Chondrocyte (in vitro differentiated cells): ENCODE data around the gene PGM2. TPM values are rescaled to one million over a fixed set of nuclear protein-coding genes. Genes with fewer than 3 reads are reported as not detected.

Experiments
- DNase-seq: peaks from one replicate; pipeline ENCODE4 v3.0.0; 2021; ENCODE audit warnings: mixed read lengths, low spot score
- H3K27ac Mint-ChIP-seq: one replicate; pipeline ENCODE4 v1.8.0; 2021; ENCODE audit warnings: mild to moderate bottlenecking, moderate library complexity, mixed read lengths; ENCODE audit not compliant: unreplicated experiment
- H3K27me3 Mint-ChIP-seq: 2 replicates; pipeline ENCODE4 v1.8.0; 2021; ENCODE audit warnings: low read depth, mixed read lengths
- H3K36me3 Mint-ChIP-seq: 2 replicates; pipeline ENCODE4 v1.8.0; 2021; ENCODE audit warnings: low read depth, mixed read lengths
- H3K4me1 Mint-ChIP-seq: 2 replicates; pipeline ENCODE4 v1.8.0; 2021; ENCODE audit warnings: low read depth, mild to moderate bottlenecking, mixed read lengths
- H3K4me3 Mint-ChIP-seq: one replicate; pipeline ENCODE4 v1.8.0; 2021; ENCODE audit warnings: mild to moderate bottlenecking, moderate library complexity, mixed read lengths; ENCODE audit not compliant: unreplicated experiment
- H3K9me3 Mint-ChIP-seq: 2 replicates; pipeline ENCODE4 v1.8.0; 2021; ENCODE audit warnings: low read depth, mixed read lengths
- total RNA-seq: library from RNA; stranded (reverse); gene quantifications from 3 replicates; pipeline ENCODE4 v1.2.1, GENCODE V29; 2021
- TF ChIP-seq, protein P1 (sequence below): fragments of 200-600 bp; sonication (generic); IDR thresholded peaks from 2 replicates; pipeline ENCODE4 v1.5.0; 2021; ENCODE audit warnings: antibody characterized with exemption, mild to moderate bottlenecking, moderate library complexity

The PGM2 gene
- total RNA-seq, 1 donor from 2014 or later: 26.4 TPM

DNA sequence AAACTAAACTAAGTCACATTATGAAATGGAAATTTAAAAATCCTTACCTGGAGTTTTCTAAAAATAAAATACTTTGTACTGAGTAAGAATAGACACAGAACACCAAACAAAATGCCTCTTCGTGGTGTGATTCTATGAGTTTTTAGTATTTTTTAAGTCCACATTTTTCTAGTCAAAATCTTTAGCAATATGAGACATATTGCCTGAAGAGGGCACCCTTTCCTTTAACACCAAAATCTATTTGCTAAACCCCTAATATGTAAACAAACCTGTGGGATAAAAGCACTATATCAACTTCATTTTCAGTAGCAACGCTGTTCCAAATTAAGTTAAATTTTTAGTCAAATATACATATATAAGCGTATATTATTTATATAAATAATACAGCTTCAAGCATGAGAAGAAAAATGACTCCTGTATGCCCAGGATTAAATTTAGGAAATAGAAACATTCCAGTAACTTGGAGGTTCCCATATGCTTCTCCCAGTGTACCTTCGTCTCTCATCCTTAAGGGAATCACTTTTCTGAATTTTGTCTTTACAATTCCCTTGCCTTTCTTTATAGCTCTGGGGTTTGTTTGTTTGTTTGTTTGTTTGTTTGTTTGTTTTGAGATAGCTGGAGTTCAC, 23.0 kb upstream of the PGM2 start:
- Mint-ChIP-seq H3K4me3 (no peak overlapping the region), H3K27me3 (no peaks in the 10 kb centered on the region), H3K27ac (no peak overlapping the region), H3K36me3 (no peaks in the 10 kb centered on the region), H3K4me1 (peaks cover 3% of the 10 kb centered on the region), H3K9me3 (no peaks in the 10 kb centered on the region)
- TF ChIP-seq, protein P1, sequence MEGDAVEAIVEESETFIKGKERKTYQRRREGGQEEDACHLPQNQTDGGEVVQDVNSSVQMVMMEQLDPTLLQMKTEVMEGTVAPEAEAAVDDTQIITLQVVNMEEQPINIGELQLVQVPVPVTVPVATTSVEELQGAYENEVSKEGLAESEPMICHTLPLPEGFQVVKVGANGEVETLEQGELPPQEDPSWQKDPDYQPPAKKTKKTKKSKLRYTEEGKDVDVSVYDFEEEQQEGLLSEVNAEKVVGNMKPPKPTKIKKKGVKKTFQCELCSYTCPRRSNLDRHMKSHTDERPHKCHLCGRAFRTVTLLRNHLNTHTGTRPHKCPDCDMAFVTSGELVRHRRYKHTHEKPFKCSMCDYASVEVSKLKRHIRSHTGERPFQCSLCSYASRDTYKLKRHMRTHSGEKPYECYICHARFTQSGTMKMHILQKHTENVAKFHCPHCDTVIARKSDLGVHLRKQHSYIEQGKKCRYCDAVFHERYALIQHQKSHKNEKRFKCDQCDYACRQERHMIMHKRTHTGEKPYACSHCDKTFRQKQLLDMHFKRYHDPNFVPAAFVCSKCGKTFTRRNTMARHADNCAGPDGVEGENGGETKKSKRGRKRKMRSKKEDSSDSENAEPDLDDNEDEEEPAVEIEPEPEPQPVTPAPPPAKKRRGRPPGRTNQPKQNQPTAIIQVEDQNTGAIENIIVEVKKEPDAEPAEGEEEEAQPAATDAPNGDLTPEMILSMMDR: peak; percentile 91
- no peak for DNase-seq

DNA sequence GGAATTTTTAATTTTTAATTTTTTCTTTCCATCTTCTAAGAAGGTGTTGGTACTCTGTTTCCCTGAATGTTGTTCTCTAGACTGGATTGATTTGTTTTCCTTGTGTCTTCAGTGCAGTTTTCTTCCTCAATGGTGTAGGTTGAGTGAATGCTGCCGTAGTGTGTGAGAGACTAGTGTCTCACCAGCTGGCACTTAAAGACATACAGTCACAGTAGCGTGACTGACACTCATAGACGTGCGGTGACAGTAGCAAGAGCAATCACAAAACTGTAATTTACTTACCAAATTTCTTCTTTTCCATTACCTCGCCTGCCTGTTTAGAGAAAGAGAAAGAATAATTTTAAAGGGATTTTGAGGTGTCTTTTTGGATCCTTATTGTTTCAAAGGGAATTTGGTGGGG, 21.4 kb upstream of the PGM2 start:
- no peaks in the 10 kb centered on the region for H3K36me3 Mint-ChIP-seq
- peaks cover 3% of the 10 kb centered on the region for H3K4me1 Mint-ChIP-seq
- H3K9me3 Mint-ChIP-seq: no peaks in the 10 kb centered on the region
- TF ChIP-seq, protein P1: no peak
- no peaks in the 10 kb centered on the region for H3K27me3 Mint-ChIP-seq
- no peak overlapping the region for H3K4me3 Mint-ChIP-seq
- no peak for DNase-seq
- no peak overlapping the region for H3K27ac Mint-ChIP-seq

DNA sequence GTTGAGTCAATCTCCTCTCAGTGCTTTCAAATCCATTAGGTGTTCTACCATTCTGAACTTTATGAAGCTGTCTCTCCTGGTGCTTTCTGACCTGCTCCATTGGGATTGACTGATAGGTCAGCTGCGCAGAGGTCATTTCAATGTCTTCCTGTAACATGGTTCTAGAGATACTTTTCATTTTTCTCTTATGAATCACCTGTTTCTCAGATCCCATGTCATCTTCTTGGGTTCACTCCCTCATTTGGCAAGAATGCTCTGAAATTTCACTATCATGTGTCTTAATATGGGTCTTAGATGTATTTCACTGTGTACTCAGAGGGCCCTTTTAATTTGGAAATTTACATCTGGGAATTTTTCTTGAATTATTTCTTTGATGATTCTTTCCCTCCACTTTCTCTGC, 13.8 kb upstream of the PGM2 start:
- Mint-ChIP-seq H3K27me3 (no peaks in the 10 kb centered on the region), H3K9me3 (no peaks in the 10 kb centered on the region), H3K4me3 (no peak overlapping the region), H3K36me3 (no peaks in the 10 kb centered on the region), H3K27ac (peak overlapping the region; percentile 47), H3K4me1 (peaks cover 6% of the 10 kb centered on the region)
- TF ChIP-seq, protein P1: no peak
- DNase-seq: no peak

DNA sequence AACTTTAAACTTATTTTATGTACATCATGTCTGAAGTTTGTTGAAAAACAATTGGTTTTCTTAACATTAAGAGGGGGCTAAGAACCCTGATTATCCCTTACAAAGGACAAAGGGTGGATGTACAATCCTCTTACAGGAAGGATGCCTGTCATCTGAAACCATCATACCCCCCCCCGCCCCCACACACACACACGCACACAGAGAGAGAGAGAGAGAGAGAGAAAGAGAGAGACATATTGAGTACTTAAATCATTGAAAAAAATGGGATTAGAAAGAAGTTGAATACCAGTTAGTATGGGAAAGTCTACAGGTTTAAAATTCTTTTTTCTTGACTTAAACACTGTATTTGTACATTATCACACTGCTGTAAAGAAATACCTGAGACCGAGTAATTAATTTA, 10.9 kb upstream of the PGM2 start:
- no peak overlapping the region for H3K4me3 Mint-ChIP-seq
- no peaks in the 10 kb centered on the region for H3K36me3 Mint-ChIP-seq
- H3K4me1 Mint-ChIP-seq: peaks cover 6% of the 10 kb centered on the region
- no peak for DNase-seq
- H3K27me3 Mint-ChIP-seq: no peaks in the 10 kb centered on the region
- no peak overlapping the region for H3K27ac Mint-ChIP-seq
- no peaks in the 10 kb centered on the region for H3K9me3 Mint-ChIP-seq
- TF ChIP-seq, protein P1: no peak

DNA sequence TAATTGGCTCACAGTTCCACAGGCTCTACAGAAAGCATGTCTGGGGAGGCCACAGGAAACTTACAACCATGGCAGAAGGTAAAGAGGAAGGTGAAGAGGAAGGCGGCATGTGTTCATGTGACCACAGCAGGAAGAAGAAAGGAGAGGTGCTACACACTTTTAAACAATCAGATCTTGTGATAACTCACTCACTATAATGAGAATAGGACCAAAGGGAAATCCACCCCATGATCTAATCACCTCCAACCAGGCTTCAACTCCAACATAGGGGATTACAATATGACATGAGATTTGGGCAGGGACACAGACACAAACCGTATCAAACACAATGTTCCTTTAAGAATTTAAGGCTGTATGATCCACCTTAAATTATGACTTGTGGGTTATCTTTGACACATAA, 10.5 kb upstream of the PGM2 start:
- Mint-ChIP-seq H3K27ac (no peak overlapping the region), H3K27me3 (no peaks in the 10 kb centered on the region), H3K4me3 (no peak overlapping the region), H3K4me1 (peaks cover 6% of the 10 kb centered on the region), H3K36me3 (no peaks in the 10 kb centered on the region), H3K9me3 (no peaks in the 10 kb centered on the region)
- TF ChIP-seq, protein P1: no peak
- no peak for DNase-seq
